HG03354 (cell line): ENCODE data around the gene PLEKHA4.

Source experiments
- ATAC-seq: cut with Tn5 transposase; IDR thresholded peaks from one replicate; pipeline ENCODE4 v1.9.1; 2021; ENCODE audit warnings: mild to moderate bottlenecking; ENCODE audit not compliant: unreplicated experiment, poor library complexity, severe bottlenecking

Gene PLEKHA4

DNA sequence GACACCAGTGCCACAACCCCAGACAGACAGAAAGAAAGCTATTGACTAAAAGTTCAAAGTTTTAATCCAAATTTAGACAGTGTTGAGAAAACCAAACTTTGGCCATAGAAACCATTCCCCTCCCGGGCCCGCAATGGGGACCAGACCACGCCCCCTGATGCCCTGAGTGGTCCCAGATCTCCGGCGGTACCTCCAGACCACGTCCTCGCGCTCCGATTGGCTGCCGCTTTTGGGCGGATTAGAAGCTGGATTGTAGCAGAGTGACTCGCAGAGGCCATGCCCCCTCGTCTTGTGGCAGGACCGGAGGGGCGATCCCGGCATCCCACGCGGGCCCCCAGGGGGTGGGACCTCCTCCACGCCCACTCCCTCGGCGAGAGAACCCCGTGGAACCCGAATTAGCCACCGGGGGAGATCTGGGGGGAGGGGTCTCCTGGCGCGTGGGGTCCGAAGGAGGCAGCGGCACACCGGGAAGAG, 31.3 kb downstream of the PLEKHA4 start:
- ATAC-seq, result peak; percentile 68

DNA sequence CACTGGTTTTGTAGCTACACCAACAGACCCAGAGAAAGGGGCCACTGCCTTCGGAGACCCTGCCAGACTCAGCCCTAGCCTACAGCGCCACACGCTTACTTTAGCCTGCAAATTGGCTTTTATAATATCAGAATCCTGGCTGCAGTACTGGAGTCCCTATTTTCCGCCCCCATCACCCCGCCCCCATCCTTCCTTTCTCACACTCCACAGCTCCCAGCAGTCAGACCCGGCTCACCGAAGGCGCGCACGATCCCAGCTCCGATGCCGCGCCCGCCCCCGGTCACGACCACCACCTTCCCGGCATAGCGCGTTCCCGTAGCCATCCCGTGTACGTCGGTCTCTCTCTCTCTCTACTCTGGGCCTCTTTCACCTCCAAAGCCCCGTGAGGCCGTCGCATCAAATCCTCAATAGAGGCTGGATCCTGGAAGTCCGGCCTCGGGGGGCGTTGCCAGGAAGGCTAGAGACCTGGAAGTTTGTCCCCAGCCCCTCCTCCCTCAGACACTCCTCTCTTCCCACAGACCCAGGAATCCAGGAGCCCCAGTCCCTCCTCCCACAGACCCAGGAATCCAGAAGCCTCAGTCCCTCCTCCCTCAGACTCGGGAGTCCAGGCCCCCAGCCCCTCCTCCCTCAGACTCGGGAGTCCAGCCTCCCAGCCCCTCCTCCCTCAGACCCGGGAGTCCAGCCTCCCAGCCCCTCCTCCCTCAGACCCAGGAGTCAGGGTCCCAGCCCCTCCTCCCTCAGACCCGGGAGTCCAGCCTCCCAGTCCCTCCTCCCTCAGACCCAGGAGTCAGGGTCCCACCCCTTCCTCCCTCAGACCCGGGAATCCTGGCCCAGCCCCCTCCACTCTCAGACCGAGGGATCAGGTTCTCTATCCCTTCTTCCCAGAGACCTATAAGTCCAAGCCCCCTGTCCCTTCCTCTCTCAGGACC, 32.1 kb downstream of the PLEKHA4 start, which contains the start of gene HSD17B14:
HSD17B14 (minus strand) TSS at position 403 of the 929 bp plus-strand sequence; CDS start at position 323, 80 bp downstream.
- no peak for ATAC-seq

DNA sequence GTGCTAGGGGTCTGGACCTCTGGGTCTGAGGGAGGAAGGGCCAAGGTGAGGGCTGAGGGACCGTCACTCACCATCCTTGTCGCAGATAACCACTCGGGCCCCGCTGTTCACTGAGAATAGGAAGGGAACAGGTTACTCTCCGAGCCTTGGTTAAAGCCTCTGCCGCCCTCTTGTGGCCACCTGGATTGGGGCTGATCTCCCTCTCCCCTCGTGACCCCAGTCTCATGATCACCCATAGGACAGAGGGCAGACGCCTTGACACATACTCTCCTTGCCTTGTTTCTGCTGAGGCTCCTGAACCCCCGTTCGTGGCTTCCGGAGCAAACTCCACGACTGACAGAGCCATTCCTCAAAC, 32.7 kb downstream of the PLEKHA4 start:
- peak; percentile 78 for ATAC-seq

DNA sequence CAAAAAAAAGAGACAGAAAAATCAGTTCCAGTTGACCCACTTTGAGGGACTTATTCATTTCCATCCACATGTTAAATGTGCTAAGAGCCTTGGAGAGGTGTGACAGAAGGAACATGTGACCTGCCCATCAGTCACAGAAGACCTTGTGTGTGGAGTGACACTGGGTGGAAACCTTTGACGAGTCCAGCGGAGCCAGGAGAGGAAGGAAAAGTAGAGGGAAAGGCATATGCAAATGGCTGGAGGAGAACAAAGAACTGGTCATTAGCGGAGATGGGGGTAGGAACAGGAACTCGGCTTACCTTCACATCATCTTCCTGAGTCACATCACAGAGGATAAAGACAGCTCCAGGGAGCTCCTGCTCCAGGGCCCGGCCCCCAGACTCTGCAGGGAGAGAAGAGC, 34.4 kb downstream of the PLEKHA4 start:
- ATAC-seq, result no peak

DNA sequence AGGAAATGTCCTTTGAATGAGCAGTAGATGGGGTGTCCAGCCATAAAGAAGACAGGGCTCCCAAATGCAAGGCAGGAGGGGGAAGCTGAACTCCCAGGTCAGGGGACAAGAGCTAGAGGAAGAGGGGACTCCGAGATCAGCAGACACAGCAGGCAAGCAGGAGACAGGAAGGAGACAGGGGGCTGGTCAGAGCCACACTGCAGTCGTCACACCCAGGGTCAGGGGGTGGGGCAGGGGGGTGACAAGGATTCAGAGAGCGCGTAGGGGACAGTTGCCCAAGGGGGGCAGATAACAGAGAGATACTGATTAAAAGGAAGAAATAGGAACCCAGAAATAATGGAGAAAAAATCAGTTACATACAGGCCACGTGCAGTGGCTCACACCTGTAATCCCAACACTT, 35.4 kb downstream of the PLEKHA4 start:
- no peak for ATAC-seq

DNA sequence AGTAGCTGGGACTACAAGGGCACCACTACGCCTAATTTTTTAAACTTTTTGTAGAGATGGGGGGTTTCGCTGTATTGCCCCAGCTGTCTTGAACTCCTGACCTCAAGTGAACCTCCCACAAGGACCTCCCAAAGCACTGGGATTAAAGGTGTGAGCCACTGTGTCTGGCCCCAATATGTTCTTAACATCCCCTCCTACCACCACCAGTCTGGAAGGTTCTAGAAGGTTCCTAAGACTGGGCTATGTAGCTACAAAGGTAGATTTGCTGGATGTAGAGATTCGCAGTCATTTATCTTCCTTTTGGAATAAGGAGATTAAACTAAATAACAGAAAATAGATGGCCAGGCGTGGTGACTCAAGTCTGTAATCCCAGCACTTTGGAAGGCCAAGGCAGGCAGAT, 37.5 kb downstream of the PLEKHA4 start:
- no peak for ATAC-seq

DNA sequence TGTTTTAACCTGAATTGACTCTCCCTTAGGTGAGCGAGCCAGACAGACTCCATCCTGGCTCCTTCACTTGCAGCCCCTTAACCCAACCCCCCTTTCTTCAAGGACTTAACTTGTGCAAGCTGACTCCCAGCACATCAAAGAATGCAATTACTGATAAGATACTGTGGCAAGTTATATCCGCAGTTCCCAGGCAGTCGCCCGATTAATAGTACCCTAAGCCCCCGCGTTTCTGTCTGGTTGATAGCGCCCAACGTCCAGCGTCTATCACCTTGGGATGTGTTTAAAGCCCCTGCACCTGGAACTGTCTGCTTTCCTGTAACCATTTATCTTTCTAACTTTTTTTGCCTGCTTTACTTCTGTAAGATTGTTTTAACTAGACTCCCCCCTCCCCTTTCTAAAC, 38.3 kb downstream of the PLEKHA4 start:
- no peak for ATAC-seq

DNA sequence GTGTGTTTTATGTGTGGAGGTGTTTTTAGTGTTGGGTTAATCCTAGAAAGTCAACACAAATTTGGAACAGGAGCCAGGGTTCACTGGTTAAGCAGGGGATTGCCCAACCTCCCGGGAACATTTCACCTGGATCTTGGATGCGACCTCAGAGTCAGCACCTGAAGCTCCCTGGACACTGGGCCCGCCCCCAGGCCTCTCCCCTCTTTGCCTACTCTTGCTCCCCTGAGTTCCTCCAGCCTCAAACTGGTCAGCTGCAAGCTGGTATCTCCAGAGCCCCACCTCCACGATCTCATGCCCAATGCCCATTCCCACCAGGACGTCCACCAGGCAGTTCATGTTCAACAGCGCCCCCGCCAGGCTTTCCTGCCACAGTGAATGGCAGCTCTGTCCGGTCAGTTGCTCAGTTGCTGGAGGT, 41.8 kb downstream of the PLEKHA4 start:
- no peak for ATAC-seq

DNA sequence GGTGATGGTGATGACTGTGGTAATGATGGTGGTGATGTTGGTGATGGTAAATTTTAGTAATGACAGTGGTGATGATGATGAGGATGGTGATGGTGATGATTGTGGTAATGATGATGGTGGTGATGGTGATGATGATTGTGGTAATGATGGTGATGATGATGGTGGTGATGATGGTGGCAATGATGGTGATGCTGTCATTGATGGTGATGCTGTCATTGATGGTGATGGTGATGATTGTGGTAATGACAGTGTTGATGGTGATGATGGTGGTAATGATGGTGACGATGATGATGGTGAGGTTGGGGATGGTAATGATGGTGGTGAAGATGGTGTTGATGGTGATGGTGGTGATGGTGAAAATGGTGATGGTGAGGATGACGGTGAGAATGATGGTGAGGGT, 45.9 kb downstream of the PLEKHA4 start:
- no peak for ATAC-seq

DNA sequence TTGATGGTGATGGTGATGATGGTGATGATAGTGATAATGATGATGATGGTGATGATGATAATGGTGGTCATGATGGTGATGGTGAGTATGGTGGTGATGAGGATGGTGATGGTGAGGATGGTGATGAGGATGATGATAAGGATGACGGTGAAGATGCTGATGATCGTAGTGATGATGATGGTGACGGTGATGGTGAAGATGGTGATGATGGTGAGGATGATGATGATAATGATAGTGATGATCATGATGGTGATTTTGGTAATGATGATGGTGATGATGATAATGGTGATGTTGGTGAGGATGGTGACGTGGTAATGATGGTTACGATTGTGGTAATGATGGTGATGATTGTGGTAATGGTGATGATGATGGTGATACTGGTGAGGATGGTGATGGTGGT, 46.8 kb downstream of the PLEKHA4 start:
- ATAC-seq, result no peak

DNA sequence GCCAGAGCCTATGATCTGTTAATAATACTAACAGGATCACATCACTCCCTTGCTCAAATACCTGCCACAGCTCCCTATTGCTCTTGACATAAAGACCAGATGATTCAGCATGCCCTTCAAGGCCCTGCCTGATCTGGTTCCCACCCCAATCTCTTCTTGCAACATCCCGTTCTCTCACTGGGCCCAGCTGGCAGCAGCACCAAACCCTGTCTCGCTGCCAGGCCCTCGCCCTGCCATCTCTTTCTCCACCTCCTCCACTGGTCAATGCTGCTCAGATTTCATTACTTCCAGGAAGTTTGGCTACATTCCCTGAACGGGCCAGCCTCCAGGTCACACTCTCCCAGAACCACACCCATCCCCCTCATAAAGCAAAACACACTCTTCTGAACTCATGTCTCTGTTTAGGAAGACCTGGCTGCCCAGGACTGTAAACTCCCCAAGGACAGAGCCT, 49.0 kb downstream of the PLEKHA4 start:
- no peak for ATAC-seq

DNA sequence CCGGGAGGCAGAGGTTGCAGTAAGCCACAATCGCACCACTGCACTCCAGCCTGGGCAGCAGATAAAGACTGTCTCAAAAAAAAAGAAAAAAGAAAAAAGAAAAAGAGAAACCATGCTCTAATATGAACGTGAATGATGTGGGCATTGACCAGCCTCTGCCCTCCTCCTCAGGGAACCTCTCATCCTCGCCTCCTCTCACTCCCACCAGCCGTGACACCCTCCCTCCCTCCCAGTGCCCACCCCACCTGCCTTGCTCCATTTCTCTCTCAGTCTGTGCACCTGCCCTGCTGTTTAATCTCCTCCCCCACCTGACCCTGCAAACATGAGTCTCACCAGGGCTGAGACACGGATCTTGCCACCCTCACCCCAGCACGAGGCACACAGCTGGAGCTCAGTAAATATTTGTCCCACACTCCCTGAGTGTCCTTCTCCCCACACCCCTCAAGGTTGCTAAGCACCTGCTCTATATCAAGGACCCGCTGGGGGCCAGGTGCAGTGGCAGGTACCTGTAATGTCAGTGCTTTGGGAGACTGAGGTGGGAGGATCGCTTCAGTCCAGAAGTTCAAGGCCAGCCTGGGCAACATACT, 50.1 kb downstream of the PLEKHA4 start:
- no peak for ATAC-seq

DNA sequence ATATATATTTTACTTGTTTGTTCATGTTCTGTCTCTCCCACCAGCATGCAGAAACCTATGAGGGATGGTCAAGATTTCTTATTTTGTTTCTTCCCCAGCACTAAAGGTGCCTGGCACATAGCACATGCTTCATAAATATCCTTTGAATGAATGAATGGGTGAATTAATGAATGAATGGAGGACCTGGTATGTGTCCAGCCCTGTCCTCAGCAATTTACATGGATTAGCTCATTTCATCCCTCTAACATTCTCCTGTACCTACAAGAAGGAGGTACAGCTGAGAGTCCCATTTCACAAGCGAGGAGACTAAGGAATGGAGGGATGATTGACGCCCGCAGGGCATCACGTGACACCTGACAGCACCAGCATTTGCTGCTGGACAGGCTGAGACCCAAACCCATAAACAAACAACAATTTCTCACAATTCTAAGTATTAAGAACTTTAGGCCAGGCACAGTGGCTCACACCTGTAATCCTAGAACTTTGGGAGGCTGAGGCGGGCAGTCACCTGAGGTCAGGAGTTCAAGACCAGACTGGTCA, 50.8 kb downstream of the PLEKHA4 start:
- ATAC-seq, result no peak

DNA sequence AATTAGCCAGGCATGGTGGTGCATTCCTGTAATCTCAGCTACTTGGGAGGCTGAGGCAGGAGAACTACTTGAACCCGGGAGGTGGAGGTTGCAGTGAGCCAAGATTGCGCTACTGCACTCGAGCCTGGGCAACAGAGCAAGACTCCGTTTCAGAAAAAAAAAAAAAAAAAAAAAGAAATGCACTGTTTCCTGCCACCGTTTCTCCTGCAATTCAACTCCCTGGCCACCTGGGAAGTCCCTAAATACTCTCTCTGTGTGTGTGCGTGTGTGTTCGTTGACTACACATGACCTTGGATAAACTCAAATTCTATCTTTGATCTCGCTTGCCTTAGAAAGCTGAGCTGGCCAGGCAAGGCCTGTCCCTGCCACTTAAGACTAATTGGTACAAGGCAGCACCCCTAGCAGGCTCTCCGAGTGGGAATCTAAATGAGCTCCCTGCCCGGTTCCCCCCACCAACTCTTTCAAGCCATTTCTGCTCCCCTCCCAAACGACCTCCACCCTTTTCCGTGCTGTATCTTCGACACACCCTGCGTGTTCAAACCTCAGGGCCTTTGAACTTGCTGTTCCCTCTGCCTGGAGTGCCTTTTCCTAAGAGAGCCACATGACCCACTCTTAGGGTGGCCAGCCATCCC, 52.4 kb downstream of the PLEKHA4 start:
- no peak for ATAC-seq

DNA sequence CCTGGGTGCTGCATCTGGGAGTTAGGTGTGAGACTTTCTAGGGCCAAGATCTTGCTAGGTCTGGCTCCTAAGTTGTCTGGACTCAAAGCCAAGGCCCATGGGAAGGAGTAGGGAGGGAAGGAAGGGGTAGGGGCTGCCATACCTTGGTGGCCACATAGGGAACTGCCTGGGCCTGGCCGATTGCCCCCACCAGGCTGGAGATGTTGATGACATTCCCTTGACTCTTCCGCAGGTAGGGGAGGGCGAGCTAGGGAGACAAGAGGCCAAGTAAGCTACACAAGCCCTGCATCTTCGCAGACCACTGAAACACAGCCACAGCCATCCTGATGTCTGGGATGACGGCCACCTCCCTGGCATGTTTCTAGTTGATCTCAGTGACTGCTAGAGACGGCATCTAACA, 53.5 kb downstream of the PLEKHA4 start:
- no peak for ATAC-seq

DNA sequence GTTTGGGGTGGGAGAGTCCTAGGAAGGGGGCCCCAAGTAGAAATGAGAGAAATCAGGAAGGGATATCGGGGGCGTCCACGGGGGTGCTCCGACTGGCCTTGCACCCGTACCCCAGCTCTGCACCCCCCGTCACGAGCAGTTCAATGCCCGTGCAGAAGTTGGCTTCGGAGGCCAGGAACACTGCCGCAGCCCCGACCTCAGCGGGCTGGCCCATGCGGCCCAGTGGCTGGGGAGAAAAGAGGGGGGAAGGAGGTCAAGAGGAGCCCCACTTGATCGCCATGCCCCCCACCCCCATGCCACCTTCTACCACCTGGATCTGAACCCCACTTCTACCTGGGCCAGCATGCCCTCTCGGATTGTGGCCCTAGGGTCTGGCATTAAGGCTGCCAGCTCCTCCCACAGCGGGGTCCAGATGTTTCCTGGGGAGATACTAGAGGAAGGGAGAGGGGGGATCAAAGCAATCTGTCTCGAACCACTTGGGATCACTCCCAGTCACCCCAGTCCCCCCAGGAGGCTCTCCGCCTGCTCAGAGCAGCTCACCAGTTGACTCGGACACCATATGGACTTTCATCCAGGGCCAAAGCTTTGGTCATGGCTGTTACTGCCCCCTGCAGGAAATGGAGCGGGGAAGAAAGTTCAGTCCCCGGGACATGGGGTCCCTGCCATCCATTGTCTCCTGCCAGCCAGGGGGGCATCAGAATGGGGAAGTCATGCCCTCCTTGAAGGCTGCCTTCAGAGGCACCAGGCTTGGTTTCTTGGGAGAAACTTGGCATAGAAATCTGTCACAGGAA, 55.1 kb downstream of the PLEKHA4 start:
- no peak for ATAC-seq

DNA sequence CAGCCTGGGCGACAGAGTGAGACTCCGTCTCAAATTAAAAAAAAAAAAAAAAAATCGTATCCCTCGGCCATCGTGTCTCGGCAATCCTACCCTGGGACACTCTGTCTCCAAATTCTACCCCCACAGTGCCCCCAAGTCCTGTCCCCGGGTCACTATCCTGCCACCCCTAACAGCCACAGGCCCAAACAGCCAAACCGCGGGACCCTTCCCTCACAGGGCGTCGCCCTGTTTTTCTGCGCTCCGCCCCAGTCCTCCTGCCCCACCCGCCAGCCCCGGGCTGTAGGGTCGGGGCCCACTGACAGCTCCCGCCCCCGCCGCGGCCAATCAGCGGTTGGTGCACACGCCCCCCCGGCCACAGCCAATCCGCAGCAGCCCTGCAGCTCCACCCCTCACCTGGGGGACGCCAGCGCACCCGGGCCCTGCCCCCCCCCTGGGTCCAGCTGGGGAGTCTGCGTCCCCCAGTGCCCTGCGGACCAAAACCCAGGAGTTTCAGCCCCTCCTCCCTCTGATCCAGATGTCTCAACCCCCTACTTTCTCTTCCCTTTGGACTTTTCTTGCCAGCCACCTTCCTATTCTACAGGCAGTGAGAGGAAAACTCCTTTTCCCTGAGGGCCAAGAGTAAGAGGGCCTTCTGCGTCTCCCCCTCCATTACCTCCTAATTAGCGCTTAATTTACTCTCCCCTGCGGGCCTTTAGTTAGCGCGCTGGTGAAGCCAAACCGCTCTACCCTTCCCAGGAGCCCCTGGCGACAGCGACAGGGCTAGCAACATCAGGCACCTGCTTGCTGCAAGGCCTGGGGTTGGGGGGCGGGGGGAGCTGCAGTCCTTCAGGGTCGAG, 56.1 kb downstream of the PLEKHA4 start:
- peak; percentile 62 for ATAC-seq

DNA sequence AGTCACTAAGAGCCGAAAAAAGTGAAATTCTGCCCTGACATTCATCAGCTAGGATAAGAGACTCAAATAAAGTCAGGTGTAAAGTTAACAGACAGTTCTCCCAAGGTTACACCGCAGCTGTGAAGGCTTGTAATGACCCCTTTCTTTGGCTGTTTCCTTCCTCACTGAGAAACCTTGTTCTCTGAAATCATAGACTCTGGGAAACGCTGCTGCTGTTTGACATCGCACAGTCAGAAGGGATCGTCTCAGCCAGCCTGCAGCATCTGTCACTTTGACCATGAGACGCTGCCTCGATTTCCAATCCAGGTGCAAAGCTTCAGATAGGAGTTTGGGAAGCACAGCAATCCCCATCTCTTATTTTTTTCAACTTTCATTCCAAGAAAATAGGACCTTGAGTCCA, 58.3 kb downstream of the PLEKHA4 start:
- no peak for ATAC-seq
